HepG2 (cell line): Measurements from ENCODE around the gene A2ML1. TPM values are rescaled to one million over a fixed set of nuclear protein-coding genes. Genes with fewer than 3 reads are reported as not detected.
A peak's percentile ranks its signal among the peaks of the same experiment; 100 is the strongest.

Experiments
- ATAC-seq: fragments of 200-7000 bp; cut with Tn5 transposase; 3 replicates; pipeline ENCODE4 v1.9.1; 2020; ENCODE audit warnings: mild to moderate bottlenecking, moderate library complexity
- BruUV-seq: library from RNA; stranded (reverse); fragments of 400-500 nt; replicated peaks from 2 replicates; lab custom pipeline; 2021; lab: Mats Ljungman, UMichigan
- CTCF ChIA-PET: fragments of 300-600 bp; formaldehyde crosslinking; extraction: SDS; loops from one replicate; lab custom pipeline; 2021; ENCODE audit warnings: low total read pairs, inconsistent platforms, low intra/inter-chr PET ratio; lab: Yijun Ruan, JAX
- POLR2A ChIA-PET: fragments of 350-600 bp; sonication (Branson Sonifier 250); formaldehyde crosslinking; loops from one replicate; lab custom pipeline; 2020; ENCODE audit warnings: antibody characterized with exemption, inconsistent platforms; lab: Yijun Ruan, JAX
- DNase-seq: peaks from one replicate; pipeline ENCODE4 v3.0.0-alpha.2; 2015; ENCODE audit warnings: low spot score
- FAIRE-seq: peaks from 3 replicates; lab custom pipeline; 2011; peaks lifted over from hg19 to GRCh38; lab: Jason Lieb, UNC
- H2AFZ ChIP-seq: one replicate; pipeline ENCODE4 v1.6.1; 2011; ENCODE audit warnings: low read length, inconsistent platforms
- H3K27ac ChIP-seq: fragments of 300-600 bp; 3 replicates; pipeline ENCODE4 v1.8.0; 2011; ENCODE audit warnings: mixed run types, mild to moderate bottlenecking, mixed read lengths, low read length, inconsistent platforms; ENCODE audit not compliant: insufficient read depth; ENCODE audit errors: extremely low read length
- H3K27me3 ChIP-seq, 2 experiments: fragments of 200-600 bp in 1 of 2; 2 replicates in 1 of 2; 3 replicates in 1 of 2; pipeline versions ENCODE4 v1.6.0 to v1.8.0; 2011; ENCODE audit warnings: low read length in 2 of 2, mild to moderate bottlenecking in 2 of 2, moderate library complexity in 2 of 2, inconsistent platforms in 1 of 2; ENCODE audit not compliant: insufficient read depth in 2 of 2, control insufficient read depth in 1 of 2
- H3K36me3 ChIP-seq, 2 experiments: fragments of 200-600 bp in 1 of 2; replicated peaks in 1 of 2; 2 replicates in 1 of 2; 3 replicates in 1 of 2; pipeline versions ENCODE4 v1.5.1 to v1.8.0; 2011; ENCODE audit warnings: low read length in 2 of 2, inconsistent platforms in 1 of 2; ENCODE audit not compliant: insufficient read depth in 2 of 2, control insufficient read depth in 1 of 2
- H3K4me1 ChIP-seq: 2 replicates; pipeline ENCODE4 v1.5.1; 2012; ENCODE audit warnings: low read length, inconsistent platforms; ENCODE audit not compliant: insufficient read depth
- H3K4me2 ChIP-seq: 2 replicates; pipeline ENCODE4 v1.6.0; 2011; ENCODE audit warnings: low read depth, low read length, inconsistent platforms
- H3K4me3 ChIP-seq, 3 experiments: fragments of 200-600 bp in 1 of 3; sonication (generic), shearing (Covaris generic) in 1 of 3; replicated peaks in 1 of 3; 2 replicates each; pipeline ENCODE4 v1.5.1; 2011 to 2016; ENCODE audit warnings: low read length in 3 of 3, inconsistent platforms in 2 of 3, low read depth in 2 of 3, mild to moderate bottlenecking in 2 of 3, control low read depth in 1 of 3, mixed read lengths in 1 of 3; ENCODE audit not compliant: insufficient read depth in 1 of 3
- H3K79me2 ChIP-seq: one replicate; pipeline ENCODE4 v1.6.1; 2011; ENCODE audit warnings: low read length, inconsistent platforms; ENCODE audit not compliant: insufficient read depth
- H3K9ac ChIP-seq: 2 replicates; pipeline ENCODE4 v1.6.0; 2011; ENCODE audit warnings: mild to moderate bottlenecking, low read depth, low read length, inconsistent platforms; ENCODE audit not compliant: insufficient read depth
- H3K9me3 ChIP-seq: 2 replicates; pipeline ENCODE4 v1.5.1; 2012; ENCODE audit warnings: mild to moderate bottlenecking, low read length
- H4K20me1 ChIP-seq: 2 replicates; pipeline ENCODE4 v1.6.0; 2011; ENCODE audit warnings: inconsistent platforms, mild to moderate bottlenecking, low read length, moderate library complexity; ENCODE audit not compliant: insufficient read depth
- REXO4 ChIP-seq: sonication (generic); formaldehyde crosslinking; IDR thresholded peaks from 2 replicates; pipeline ENCODE4 v1.8.0; 2022; ENCODE audit warnings: missing genetic modification reagents, mild to moderate bottlenecking, borderline replicate concordance
- STAG1 ChIP-seq: sonication (generic); formaldehyde crosslinking; IDR thresholded peaks from 2 replicates; pipeline ENCODE4 v1.4.0; 2020; ENCODE audit warnings: missing genetic modification reagents
- ZNF432 ChIP-seq: sonication (generic); formaldehyde crosslinking; IDR thresholded peaks from 2 replicates; pipeline ENCODE4 v1.5.0; 2020; ENCODE audit warnings: missing genetic modification reagents, mild to moderate bottlenecking, borderline replicate concordance
- ZNF547 ChIP-seq: sonication (generic); formaldehyde crosslinking; IDR thresholded peaks from 2 replicates; pipeline ENCODE4 v1.5.1; 2020; ENCODE audit warnings: mild to moderate bottlenecking, missing genetic modification reagents
- WGBS: methylation state at CpG from one replicate; pipeline ENCODE4 v1.1.6; 2017; ENCODE audit warnings: low lambda C conversion rate; 5-methylcytosine and 5-hydroxymethylcytosine counted together
- in situ Hi-C: cut with HindIII; loops from 2 replicates; pipeline ENCODE4 v1.10.0; 2017; ENCODE audit warnings: low pct_unique_long_range_greater_than_20kb; ENCODE audit not compliant: extremely low pct_ligation_motif_present
- intact Hi-C: fragments of 100-400 bp; cut with micrococcal nuclease; formaldehyde crosslinking; loops from one replicate; pipeline ENCODE4 v1.10.0; 2022; ENCODE audit not compliant: unreplicated experiment
- polyA plus RNA-seq, 8 experiments: library from polyadenylated mRNA; depleted of rRNA in 3 of 8; stranded (reverse) in 7 of 8; unstranded in 1 of 8; fragments of >200 nt; fragmentation: Illumina TruSeq in 4 of 8; extraction: Trizol in 4 of 8; gene quantifications; 2 replicates each; pipeline versions ENCODE4 v1.2.1 to v1.2.3, GENCODE V29; 2011 to 2016; ENCODE audit warnings: low read depth in 4 of 8, missing spikeins in 1 of 8, mixed read lengths in 1 of 8; ENCODE audit not compliant: insufficient read depth in 1 of 8
- total RNA-seq, 5 experiments: library from RNA; depleted of rRNA; stranded (reverse); fragments of >200 nt; fragmentation: Illumina TruSeq; extraction: Trizol; gene quantifications; 2 replicates each; pipeline ENCODE4 v1.2.3, GENCODE V29; 2016; ENCODE audit warnings: low read depth in 1 of 5
- TF ChIP-seq, protein P1 (sequence below): sonication (generic); formaldehyde crosslinking; IDR thresholded peaks from 2 replicates; pipeline ENCODE4 v1.5.0; 2020; ENCODE audit warnings: mild to moderate bottlenecking, missing genetic modification reagents, moderate library complexity

The A2ML1 gene
- total and polyA plus RNA-seq, 2 of the 13 experiments (the other 11 are each of a cell fraction or from before 2014, with no cell fraction given) = not detected

DNA sequence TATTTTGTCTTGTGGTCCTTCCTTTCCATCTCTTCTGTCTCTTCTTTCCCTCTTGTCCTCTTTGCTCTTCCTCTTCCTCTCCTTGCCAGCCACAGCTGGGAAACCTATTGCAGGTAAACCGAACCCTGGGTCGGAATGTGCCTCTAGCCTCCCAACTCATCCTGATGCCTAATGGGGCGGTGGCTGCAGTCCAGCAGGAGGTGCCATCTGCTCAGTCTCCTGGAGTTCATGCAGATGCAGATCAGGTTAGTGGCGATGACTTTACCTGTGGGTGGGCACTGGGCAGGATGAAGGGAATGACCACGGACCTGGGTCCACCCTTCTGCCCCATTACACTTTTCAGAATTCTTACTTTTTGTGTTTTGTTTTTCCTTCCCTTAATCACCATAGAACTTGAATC lies 100.1 kb downstream of the A2ML1 start:
- Histone ChIP-seq H2AFZ (no peak overlapping the region), H3K27ac (no peak overlapping the region), H4K20me1 (no peaks in the 10 kb centered on the region), H3K4me2 (no peak overlapping the region), H3K9me3 (no peaks in the 10 kb centered on the region), H3K4me1 (no peaks in the 10 kb centered on the region), H3K36me3 (peaks cover 0 to 3% of the 10 kb centered on the region in 2 experiments; a peak in 2 of 5 replicates), H3K79me2 (no peaks in the 10 kb centered on the region), H3K9ac (no peak overlapping the region), H3K4me3 (no peak overlapping the region), H3K27me3 (no peaks in the 10 kb centered on the region)
- DNase-seq (no peak), ATAC-seq (peak; percentile 50; the same call in 2 of the 3 replicates), FAIRE-seq (no peak)
- TF ChIP-seq ZNF547 (CRISPR knock-in tag) = no peak
- TF ChIP-seq, protein P1, sequence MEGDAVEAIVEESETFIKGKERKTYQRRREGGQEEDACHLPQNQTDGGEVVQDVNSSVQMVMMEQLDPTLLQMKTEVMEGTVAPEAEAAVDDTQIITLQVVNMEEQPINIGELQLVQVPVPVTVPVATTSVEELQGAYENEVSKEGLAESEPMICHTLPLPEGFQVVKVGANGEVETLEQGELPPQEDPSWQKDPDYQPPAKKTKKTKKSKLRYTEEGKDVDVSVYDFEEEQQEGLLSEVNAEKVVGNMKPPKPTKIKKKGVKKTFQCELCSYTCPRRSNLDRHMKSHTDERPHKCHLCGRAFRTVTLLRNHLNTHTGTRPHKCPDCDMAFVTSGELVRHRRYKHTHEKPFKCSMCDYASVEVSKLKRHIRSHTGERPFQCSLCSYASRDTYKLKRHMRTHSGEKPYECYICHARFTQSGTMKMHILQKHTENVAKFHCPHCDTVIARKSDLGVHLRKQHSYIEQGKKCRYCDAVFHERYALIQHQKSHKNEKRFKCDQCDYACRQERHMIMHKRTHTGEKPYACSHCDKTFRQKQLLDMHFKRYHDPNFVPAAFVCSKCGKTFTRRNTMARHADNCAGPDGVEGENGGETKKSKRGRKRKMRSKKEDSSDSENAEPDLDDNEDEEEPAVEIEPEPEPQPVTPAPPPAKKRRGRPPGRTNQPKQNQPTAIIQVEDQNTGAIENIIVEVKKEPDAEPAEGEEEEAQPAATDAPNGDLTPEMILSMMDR (CRISPR knock-in tag) = peak; percentile 46
- TF ChIP-seq REXO4 (CRISPR knock-in tag) = no peak
- no peak for TF ChIP-seq ZNF432 (CRISPR knock-in tag)
- TF ChIP-seq STAG1 (CRISPR knock-in tag) = peak; percentile 66
- in situ Hi-C loops = no loop called here
- POLR2A ChIA-PET = no interaction called here
- 97% methylated on average over 5 of the region's 5 CpGs for WGBS
- CTCF ChIA-PET = interaction anchor here (1.5 kb wide), 1 partner anchor 117 kb away, joined by 4 read pairs; no protein-coding TSS in a partner anchor
- intact Hi-C loops = no loop called here
- no TSS peak for BruUV-seq

Other genes starting within 250 kb of the A2ML1 start
- not detected in 2 replicates for gene AICDA, start 209.8 kb upstream of the A2ML1 start, total RNA-seq (2016; rRNA removed; fragmentation: Illumina TruSeq; extraction: Trizol)
- gene AICDA, start 209.8 kb upstream of the A2ML1 start, polyA plus RNA-seq (2011; rRNA removed) = not detected in 2 replicates
- not detected in 2 replicates for gene MFAP5, start 159.8 kb upstream of the A2ML1 start, total RNA-seq (2016; rRNA removed; fragmentation: Illumina TruSeq; extraction: Trizol)
- gene MFAP5, start 159.8 kb upstream of the A2ML1 start, polyA plus RNA-seq (2011; rRNA removed) = 0.07 TPM in 1 of 2 replicates, not detected in the other
- 0.21 and 0.33 TPM in 2 replicates for gene RIMKLB, start 124.6 kb upstream of the A2ML1 start, total RNA-seq (2016; rRNA removed; fragmentation: Illumina TruSeq; extraction: Trizol)
- gene RIMKLB, start 124.6 kb upstream of the A2ML1 start, polyA plus RNA-seq (2011; rRNA removed) = 0.35 and 0.40 TPM in 2 replicates
- 9.4 and 12.5 TPM in 2 replicates for gene PHC1, start 91.9 kb downstream of the A2ML1 start, total RNA-seq (2016; rRNA removed; fragmentation: Illumina TruSeq; extraction: Trizol)
- 35.0 and 36.6 TPM in 2 replicates for gene PHC1, start 91.9 kb downstream of the A2ML1 start, polyA plus RNA-seq (2011; rRNA removed)
- gene M6PR, start 127.0 kb downstream of the A2ML1 start, total RNA-seq (2016; rRNA removed; fragmentation: Illumina TruSeq; extraction: Trizol) = 68.5 and 127 TPM in 2 replicates
- 90.5 and 98.2 TPM in 2 replicates for gene M6PR, start 127.0 kb downstream of the A2ML1 start, polyA plus RNA-seq (2011; rRNA removed)
- 1.2 and 1.6 TPM in 2 replicates for gene KLRG1, start 166.9 kb downstream of the A2ML1 start, total RNA-seq (2016; rRNA removed; fragmentation: Illumina TruSeq; extraction: Trizol)
- 0.51 and 1.7 TPM in 2 replicates for gene KLRG1, start 166.9 kb downstream of the A2ML1 start, polyA plus RNA-seq (2011; rRNA removed)